ENCODE results near the gene CYP8B1. TPM values are rescaled to one million over a fixed set of nuclear protein-coding genes. Genes with fewer than 3 reads are reported as not detected.

The CYP8B1 gene
- total RNA-seq, 1 experiment from 2014 or later, result 0.12 TPM

DNA sequence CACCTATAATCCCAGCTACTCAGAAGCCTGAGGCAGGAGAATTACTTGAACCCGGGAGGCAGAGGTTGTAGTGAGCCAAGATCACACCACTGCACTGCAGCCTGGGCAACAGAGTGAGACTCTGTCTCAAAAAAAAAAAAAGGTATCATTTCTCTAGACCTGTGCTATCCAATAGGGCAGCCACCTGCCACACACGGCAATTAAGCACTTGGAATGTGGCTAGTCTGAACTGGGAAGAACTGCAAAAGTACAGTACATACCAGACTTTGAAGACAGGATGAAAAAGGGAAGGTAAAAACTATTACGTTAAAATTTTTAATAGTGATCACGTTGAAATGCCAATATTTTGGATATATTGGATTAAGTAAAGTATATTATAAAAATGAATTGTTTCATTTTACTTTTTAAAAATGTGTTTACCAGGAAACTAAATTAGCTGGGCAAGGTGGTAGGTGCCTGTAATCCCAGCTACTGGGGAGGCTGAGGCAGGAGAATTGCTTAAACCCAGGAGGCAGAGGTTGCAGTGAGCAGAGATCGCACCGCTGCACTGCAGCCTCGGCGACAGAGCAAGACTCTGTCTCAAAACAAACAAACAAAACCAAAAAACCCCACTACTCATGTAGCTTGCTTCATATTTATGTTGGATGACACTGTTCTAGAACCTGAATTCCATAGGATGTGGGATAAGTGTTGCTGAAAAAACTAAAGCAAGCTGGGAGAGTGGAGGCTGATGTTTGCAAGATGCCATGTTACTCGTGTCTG is 2.3 kb downstream of the CYP8B1 start:
- Histone ChIP-seq H3K9me2 (ENCODE audit: insufficient read depth) (no peaks in the 10 kb centered on the region), H3K79me2 (ENCODE audit: insufficient read depth, low read length) (no peaks in the 10 kb centered on the region), H3K9ac (ENCODE audit: low read length) (no peak overlapping the region), H3K27ac (ENCODE audit: low read depth, low read length) (no peak overlapping the region), H3K4me3 (replicated peaks in 1 of 2; ENCODE audit: low read depth in 1 of 2, low read length in 2 of 2) (no peak overlapping the region), H2AFZ (ENCODE audit: low read depth, low read length, poor library complexity, severe bottlenecking) (no peak overlapping the region), H4K20me1 (ENCODE audit: insufficient read depth) (no peaks in the 10 kb centered on the region), H3K36me3 (ENCODE audit: control insufficient read depth in 1 of 2, insufficient read depth in 2 of 2, low read length in 2 of 2) (no peaks in the 10 kb centered on the region), H3K4me1 (ENCODE audit: control insufficient read depth in 1 of 2, insufficient read depth in 2 of 2, low read length in 2 of 2) (no peaks in the 10 kb centered on the region), H3K9me3 (ENCODE audit: control insufficient read depth in 1 of 2, insufficient read depth in 1 of 2, low read depth in 1 of 2, low read length in 2 of 2) (no peaks in the 10 kb centered on the region), H3K27me3 (ENCODE audit: insufficient read depth, low read length) (no peaks in the 10 kb centered on the region), H3K4me2 (ENCODE audit: low read length) (no peak overlapping the region)
- POLR2A ChIA-PET, result no interaction called here
- TF ChIP-seq, protein P1, sequence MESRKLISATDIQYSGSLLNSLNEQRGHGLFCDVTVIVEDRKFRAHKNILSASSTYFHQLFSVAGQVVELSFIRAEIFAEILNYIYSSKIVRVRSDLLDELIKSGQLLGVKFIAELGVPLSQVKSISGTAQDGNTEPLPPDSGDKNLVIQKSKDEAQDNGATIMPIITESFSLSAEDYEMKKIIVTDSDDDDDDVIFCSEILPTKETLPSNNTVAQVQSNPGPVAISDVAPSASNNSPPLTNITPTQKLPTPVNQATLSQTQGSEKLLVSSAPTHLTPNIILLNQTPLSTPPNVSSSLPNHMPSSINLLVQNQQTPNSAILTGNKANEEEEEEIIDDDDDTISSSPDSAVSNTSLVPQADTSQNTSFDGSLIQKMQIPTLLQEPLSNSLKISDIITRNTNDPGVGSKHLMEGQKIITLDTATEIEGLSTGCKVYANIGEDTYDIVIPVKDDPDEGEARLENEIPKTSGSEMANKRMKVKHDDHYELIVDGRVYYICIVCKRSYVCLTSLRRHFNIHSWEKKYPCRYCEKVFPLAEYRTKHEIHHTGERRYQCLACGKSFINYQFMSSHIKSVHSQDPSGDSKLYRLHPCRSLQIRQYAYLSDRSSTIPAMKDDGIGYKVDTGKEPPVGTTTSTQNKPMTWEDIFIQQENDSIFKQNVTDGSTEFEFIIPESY (IDR thresholded peaks at IDR 0.05; ENCODE audit: extremely low read depth, insufficient replicate concordance, low read length), result no peak
- no peak for TF ChIP-seq EZH2phosphoT487 (IDR thresholded peaks at IDR 0.05; ENCODE audit: borderline replicate concordance)
- TF ChIP-seq ZFX (IDR thresholded peaks at IDR 0.05), result no peak
- no peak for TF ChIP-seq SIN3A (IDR thresholded peaks at IDR 0.05; ENCODE audit: low read depth)
- TF ChIP-seq YY1 (IDR thresholded peaks at IDR 0.05; ENCODE audit: extremely low read depth, insufficient replicate concordance, low read depth, low read length), result no peak
- TF ChIP-seq JUND (IDR thresholded peaks at IDR 0.05), result no peak
- no peak for TF ChIP-seq POLR2AphosphoS5 (IDR thresholded peaks at IDR 0.05; ENCODE audit: low read depth, low read length)
- TF ChIP-seq ZNF274 (IDR thresholded peaks at IDR 0.05; ENCODE audit: low read depth, low read length), result no peak
- no peak for TF ChIP-seq SP1 (IDR thresholded peaks at IDR 0.05; ENCODE audit: low read depth)
- no peak for TF ChIP-seq ELF1 (IDR thresholded peaks at IDR 0.05; ENCODE audit: borderline replicate concordance, low read depth)
- TF ChIP-seq, protein P2, sequence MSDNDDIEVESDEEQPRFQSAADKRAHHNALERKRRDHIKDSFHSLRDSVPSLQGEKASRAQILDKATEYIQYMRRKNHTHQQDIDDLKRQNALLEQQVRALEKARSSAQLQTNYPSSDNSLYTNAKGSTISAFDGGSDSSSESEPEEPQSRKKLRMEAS (IDR thresholded peaks at IDR 0.05), result no peak
- TF ChIP-seq, protein P3, sequence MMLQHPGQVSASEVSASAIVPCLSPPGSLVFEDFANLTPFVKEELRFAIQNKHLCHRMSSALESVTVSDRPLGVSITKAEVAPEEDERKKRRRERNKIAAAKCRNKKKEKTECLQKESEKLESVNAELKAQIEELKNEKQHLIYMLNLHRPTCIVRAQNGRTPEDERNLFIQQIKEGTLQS (IDR thresholded peaks at IDR 0.05), result no peak
- TF ChIP-seq FOSL1 (IDR thresholded peaks at IDR 0.05; ENCODE audit: low read depth), result no peak
- TF ChIP-seq TCF7L2 (IDR thresholded peaks at IDR 0.05; ENCODE audit: borderline replicate concordance, extremely low read depth, insufficient read depth, insufficient read length), result no peak
- no peak for TF ChIP-seq CBX3 (IDR thresholded peaks at IDR 0.05; ENCODE audit: low read depth)
- no TSS peak for BruUV-seq (replicated peaks)
- intact Hi-C loops (cut with micrococcal nuclease), result no loop called here
- ATAC-seq (no peak), DNase-seq (ENCODE audit: low read depth, low spot score) (no peak)
- CTCF ChIA-PET, result no interaction called here
- RAD21 ChIA-PET (ENCODE audit: low non-redundant PET in 1 of 2, low total read pairs in 2 of 2, uncharacterized antibody in 2 of 2, unreplicated experiment in 2 of 2), result no interaction called here

Data from HCT116 (cell line).